Erythroblast (primary cell): ENCODE results near the gene TMC3.

ENCODE experiments used
- GATA1 ChIP-seq: IDR thresholded peaks from 2 replicates; pipeline ENCODE4 v1.6.1; 2011; ENCODE audit warnings: low read depth, mild to moderate bottlenecking, control low read depth, low read length, moderate library complexity
- POLR2A ChIP-seq: IDR thresholded peaks from 2 replicates; pipeline ENCODE4 v1.6.1; 2011; ENCODE audit warnings: mild to moderate bottlenecking, low read length

GRCh38 chr15:81339851-81340250 is 34.2 kb downstream of the TMC3 start:
- TF ChIP-seq POLR2A (no peak), GATA1 (no peak)
